NCI-H2227 (cell line): ENCODE results near the gene COPB1.

Experiments used
- DNase-seq: peaks from one replicate; lab custom pipeline; 2025; ENCODE audit not compliant: unreplicated experiment; lab: John Stamatoyannopoulos, UW

The COPB1 gene

DNA sequence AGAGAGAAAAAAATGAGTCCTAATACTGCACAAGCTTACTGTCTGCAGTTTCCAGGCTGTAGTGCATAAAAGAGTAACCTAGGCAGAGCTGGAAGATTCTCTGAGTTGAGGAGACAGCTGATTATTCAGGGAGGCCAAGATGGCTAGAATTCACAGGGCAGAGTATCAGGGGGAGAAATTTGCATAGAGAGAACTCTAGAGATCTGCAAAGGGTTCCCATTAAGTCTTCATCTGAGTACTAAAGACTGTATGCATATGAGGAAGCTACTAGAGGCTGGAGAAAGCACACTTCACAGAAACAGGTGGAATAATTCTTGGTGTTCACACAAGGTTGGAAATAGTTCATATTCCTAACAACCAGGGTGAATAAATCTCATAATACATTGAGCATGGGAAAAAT lies 74.0 kb downstream of the COPB1 start:
- no peak for DNase-seq

DNA sequence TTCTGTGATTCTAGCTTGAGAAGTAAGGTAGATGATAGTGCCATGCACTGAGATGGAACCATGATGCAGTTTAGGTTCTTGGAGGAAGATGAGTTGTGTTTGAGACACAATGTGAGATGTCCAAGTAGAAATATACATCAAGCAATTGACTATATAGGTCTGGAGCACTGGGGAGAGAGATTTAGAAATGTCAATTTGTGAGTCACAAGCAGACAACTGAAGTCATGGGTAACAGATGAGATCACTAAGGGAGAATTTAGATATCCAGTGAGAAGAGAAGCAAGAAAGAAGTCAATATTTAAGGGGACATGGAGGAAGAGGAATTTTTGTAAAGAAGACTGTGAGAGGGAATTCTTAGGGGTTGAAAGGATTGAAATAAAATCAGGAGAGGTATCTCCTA lies 75.5 kb downstream of the COPB1 start:
- no peak for DNase-seq

DNA sequence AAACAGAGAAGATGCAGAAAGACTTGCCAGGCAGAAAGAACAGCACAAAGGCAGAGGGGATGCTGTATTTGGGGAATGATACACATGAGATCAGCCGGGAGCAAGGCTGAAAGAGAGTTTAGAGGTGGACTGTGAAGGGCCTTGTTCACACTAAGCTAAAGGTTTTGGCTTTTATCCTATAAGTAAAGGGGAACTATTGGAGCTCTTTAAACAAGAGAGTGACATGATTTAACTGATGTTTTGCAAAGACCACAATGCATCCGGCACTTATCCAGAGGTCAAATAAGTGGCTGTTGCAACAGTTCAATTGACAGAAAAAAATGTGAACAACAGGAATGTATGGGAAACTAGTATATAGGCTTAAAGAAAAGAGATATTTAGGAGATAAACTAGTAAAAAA lies 76.0 kb downstream of the COPB1 start:
- no peak for DNase-seq

DNA sequence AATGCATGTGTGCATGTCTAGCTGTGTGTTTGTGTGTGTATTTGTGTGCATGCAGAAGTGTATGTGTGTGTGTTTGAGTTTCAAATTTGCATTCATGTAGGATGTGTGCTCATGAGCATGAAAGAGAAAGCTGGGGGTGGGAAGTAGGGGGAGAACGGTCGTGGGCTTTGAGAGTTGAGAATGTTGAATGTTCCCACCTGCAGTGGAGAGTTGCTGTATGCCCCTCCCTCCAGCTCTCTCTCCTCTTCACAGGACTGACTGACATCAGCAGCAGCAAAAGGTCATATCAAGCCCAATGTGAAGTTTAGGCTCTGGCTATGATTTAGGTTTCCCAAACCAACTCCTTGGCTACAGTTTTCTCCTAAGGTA lies 76.8 kb downstream of the COPB1 start:
- DNase-seq, result no peak

DNA sequence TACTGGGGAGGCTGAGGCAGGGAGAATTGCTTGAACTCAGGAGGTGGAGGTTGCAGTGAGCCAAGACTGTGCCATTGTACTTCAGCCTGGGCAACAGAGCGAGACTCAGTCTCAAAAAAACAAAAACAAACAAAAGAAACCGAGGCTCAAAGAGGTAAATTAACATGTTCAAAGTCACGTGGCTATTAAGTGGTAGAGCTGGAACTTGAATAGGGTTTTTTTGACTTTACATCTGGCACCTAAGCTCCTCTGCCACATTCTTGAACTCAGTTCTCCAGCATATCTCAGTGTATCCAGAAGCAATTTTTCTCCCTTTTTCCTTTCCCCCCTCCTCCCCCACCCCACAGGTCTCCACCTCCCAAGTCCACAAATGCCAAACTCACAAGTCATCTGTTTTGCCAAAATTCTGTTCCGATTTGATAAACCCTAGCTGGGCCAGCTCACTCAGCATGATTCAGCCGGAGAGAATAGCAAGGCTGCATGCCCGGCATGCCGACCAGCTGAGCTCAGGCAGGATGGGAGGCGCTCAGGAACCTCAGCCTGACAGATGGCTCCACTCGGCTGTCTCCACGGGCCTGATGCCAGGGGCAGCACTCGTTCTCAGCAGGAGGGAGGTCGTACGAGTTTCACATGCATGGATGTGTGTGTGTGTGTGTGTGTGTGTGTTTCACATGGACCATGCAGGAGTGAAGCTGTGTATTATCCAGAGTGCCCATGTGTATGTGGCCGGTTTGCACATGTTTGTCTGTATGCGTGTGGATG lies 77.4 kb downstream of the COPB1 start:
- peak; percentile 85 for DNase-seq

DNA sequence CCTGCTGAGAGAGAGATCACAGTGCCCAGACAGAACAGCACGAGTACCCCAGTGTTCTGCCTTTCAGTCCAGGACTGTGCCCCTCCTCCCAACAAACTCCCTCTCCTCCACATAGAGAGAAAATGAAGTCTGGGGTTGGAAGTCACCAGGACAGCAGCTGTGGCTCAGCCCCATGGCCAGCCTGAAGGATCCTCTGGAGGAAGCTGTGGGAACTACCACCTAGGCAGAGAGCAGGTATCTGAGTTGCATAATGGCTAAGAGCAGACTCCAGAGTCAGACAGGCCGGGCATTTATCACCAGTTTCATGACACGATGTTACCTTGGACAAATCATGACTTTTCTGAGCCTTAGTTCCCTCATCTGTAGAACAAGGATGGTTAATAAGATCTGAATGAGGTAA lies 79.4 kb downstream of the COPB1 start:
- DNase-seq, result no peak

DNA sequence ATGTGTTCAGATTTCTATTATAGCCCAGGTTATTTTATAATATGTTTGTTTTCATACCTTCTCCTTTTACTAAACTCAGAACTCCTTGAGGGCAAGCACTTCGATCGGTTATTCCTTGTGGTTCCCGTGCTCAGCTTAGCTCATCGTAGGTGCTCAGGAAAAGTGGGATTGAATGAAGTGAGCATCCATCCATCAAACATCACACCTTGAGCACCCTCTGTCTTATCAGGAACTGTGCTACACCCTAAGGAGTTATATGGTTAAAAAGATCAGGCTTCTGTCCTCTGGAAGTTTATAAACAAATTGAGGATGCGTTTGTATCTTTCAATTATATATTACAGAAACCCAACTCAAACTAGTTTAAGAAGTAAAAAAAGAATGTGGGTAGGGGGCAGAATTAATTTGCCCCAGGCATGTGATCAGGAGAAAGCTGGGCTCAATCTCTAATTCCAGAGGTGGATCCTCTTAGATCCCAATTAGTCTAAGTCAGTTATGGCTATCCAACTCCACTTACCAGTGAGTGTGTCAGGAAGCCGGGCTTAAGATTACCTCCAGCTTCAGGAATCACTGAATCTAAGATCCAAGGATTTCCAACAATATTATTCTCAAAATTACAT lies 80.7 kb downstream of the COPB1 start:
- DNase-seq, result peak; percentile 1

DNA sequence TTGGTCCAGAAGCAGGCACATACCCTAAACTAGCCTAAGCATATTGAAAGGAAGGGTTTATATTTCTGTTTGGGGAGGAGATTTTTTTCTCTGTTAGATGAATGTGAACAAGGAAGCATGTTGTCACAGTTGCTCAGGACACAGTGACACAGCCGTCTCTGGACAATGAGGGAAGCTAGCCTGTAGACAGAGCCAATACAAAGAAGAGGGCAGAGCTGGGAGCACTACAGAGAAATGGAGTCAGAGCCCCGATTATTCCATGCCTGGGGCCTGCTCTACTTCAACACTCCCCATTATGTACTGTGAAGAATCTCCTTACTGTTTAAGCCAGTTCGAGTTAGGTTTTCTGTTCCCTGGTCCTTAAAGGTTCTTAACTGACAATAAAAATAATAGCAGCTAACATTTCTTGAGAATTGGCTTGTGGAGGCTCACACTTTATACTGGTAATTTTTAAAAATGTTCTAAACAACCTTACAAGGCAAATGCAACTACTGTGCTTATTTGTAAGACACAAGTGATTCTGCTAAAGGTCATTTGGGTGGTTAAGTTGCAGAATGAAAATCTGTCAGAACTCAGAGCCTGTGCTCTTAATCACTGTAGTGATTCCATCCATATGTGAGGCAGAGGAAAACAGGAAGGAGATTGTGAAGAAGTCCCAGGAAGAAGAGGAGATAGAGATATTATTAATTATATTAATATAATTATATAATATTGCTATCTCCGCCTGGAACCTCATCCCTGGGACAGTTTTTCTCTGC lies 81.8 kb downstream of the COPB1 start:
- no peak for DNase-seq

DNA sequence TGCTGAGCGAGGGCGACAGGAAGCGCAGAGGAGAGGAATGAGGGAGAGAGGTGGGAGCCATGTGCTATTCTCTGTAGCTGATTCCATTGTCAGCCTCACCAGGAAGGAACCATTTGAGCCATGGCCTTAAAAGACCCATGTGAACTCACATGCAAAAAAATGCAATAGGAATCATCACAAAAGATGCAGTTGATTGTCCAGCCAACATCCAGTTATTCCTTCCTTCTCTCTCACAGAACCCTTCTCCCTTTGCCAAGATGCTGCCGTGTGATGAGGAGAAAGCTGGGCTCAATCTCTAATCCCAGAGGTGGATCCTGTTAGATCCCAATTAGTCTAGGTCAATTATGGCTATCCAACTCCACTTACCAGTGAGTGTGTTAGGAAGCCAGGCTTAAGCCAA lies 82.4 kb downstream of the COPB1 start:
- DNase-seq, result no peak

DNA sequence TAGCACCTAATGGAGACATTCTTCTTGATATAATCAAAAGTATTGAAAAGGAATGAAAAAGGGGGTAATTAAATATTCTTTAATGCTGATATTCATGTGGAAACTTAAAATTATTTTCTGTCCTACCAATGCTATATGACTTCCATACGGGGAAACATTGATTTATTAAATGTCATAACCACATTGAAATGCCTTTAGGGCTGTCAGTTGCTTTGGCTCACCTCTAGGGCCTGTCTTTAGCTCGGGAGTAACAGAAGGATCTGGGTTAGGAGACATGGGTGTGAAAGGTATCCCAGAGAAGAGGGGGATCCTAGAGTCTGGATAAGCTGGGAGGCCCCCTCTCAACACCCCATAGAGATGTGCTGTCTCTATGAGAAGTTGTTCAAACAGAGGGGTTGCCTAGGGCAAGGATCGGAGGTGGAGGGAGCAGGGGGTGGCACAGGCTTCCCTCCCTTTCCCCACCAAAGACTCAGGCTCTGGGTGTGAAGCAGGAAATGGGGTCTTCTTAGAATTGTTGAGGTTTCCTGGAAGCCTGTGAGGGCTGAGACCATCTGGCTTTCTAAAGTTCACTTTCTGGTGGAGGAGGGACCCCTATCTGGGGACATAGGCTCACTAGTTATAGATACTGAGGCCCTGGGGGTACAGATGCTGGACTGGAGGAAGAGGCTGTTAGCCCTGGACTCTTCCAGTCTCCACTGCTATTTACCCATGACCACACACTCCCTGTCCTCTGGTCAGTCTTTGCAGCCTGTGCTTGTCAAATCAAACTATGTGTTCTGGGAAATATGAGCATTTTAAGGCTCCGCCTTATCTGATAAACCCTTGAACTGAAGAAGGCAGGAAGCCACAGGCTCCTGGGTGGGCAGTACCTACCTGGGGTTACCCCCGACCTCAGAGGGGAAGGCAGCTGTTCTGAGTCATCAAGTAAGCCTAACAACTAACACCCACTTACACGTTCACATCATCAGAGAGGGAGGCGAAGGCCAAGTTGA lies 84.8 kb downstream of the COPB1 start:
- DNase-seq, result no peak

DNA sequence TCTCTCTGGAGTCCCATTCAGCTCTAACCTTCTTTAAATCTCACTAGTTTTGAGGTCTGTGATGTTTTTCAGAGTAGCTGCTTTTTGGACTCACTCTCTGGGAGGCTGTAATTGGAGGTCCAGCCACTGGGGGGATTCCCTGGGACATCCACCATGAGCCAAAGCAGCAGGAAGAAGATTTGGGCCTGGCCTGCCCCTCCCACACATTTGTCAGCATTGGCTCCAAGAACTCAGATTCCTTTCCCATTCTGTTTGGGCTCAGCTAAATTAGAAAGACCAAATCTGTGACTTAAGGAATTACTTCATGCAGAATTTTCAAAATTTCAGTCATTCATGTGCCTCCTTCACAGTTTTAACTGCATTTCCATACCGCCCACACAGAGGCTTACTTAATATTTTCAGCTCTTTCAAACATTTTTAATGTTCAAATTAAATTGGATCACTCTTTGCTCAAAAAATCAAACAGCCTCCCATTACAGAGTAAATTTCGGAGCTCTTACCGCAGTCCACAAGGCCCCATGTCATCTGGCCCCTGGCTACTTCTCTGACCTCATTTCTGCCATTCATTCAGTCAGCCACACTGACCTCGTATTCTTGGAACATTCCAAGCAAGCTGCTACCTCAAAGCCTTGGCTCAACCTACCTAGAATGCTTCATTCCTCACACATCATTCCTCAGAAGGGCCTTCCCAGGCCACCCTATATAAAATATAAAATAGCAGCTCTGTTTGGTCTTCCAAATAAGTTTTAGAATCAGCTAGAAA lies 86.1 kb downstream of the COPB1 start:
- DNase-seq, result no peak

DNA sequence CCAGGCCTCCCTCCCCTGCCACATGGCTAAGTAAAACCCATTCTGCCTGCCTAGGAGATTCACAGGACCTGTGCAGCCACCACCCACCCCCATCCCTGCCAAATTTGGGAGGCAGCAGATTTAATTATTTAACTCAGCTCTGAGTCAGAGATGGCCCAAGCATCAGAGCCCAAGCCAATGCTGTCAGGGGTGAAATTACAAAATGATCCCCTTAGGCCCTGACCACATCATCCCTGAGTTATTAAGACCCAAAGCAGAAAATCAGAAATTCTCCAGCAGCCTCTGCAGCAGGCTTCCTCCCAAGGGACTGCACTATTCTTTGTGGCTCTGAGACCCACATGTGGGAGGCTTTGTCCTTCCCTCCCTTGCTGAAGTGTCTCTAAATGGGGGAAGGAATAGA lies 87.8 kb downstream of the COPB1 start:
- no peak for DNase-seq

DNA sequence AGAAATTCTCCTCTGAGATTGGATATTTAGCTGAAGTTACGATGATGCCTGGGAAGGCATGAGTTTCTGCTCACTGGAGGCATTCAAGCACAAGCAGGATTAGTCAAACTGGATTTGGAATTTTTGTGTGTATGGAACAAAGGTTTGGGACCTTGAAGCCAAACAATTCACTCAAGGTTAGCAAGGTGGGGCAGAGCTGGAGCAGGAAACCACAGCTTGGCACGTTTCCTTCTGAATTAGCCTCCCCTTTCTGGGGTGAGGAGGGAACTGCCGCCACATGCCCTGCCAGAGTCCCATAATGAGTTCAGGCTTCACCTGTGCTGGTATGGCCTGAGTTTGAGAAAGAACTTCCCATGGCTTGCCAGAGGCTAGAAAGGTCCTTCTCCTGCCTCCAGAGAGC lies 89.7 kb downstream of the COPB1 start:
- no peak for DNase-seq

DNA sequence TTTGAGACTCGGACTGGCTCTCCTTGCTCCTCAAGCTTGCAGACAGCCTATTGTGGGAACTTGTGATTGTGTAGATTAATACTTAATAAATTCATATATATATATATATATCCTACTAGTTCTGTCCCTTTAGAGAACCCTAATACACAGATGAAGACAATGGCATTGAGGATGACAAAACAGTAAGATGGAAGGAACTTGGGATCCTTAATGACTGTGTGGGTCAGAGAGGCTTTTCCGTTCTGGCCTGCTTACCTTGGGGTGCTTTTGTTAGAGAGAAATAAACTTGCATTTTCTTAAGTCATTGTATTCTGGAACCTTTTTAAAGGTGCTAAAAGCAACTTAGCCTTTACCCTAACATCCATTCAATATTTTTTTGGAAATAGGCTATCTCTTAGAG lies 91.0 kb downstream of the COPB1 start:
- DNase-seq, result no peak
